Measurements from ENCODE around the gene CALR. TPM values are rescaled to one million over a fixed set of nuclear protein-coding genes. Genes with fewer than 3 reads are reported as not detected.
A peak's percentile ranks its signal among the peaks of the same experiment; 100 is the strongest.

The CALR gene
- polyA plus RNA-seq, 1 donor, result 723 TPM

DNA sequence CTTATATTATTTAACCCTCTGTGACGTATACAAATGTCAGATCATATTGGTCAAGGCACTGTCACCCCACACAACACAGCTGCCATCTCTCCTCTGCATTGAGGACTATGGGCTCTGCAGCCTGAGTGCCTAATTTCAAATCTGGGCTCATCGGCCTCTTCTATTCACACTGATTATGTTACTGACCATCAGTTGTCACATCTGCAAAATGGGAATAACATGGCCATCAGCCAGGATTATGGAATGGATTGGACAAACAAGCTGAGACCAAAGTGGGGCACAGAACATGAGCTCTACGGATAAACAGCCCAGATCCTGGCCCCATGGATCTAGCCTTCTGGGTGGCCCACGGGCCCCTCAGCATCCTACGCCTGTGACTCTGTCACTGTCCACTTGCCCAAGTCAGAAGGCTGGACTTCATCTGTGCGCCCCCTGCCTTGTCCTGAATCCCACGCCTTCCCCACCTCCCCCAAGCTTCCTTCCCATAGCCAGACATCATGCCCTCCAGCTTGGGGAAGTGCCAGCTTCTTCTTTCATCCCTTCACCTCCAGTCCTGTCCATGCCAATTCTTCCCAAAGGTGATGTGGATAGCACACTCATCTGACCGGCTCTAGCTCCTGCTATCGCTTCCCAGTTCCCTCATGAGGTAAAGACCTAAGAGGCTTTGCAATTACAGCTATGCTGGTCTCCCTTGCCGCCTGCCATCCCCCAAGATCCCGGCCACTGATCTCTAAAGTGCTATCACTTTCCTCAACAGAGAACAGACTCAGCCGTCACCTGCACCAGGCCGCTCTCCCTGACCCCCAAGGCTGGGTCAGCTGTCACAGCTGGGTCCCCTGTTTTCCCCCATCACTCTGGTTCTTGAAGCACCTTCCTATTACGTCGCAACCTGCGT lies 5.8 kb upstream of the CALR start:
- Histone ChIP-seq H3K27me3 (ENCODE audit: control insufficient read depth, insufficient read depth, low read length) (no peaks in the 10 kb centered on the region), H3K27ac (ENCODE audit: low read length) (peak overlapping the region; percentile 73), H3K9me3 (ENCODE audit: control insufficient read depth, low read depth, low read length) (peaks cover 3% of the 10 kb centered on the region), H3K36me3 (ENCODE audit: control insufficient read depth, insufficient read depth, low read length) (peaks cover 27% of the 10 kb centered on the region), H3K4me1 (ENCODE audit: control insufficient read depth, insufficient read depth, low read length) (peaks cover 13% of the 10 kb centered on the region), H3K4me3 (ENCODE audit: low read length) (peak overlapping the region; percentile 98)
- WGBS (ENCODE audit: insufficient coverage, low lambda C conversion rate), result no CpG with 5 or more reads among the region's 16 CpGs
- DNase-seq, result peak in 1 of 2 donors; percentile 46

- H3K36me3 ChIP-seq (ENCODE audit: control insufficient read depth, insufficient read depth, low read length), result peaks cover 21% of the 10 kb centered on the region
- WGBS (ENCODE audit: insufficient coverage, low lambda C conversion rate), result no CpG with 5 or more reads among the region's 51 CpGs
- peak within 1 kb of the TSS; percentile 98 for H3K4me3 ChIP-seq (ENCODE audit: low read length)
- peaks cover 17% of the 10 kb centered on the region for H3K4me1 ChIP-seq (ENCODE audit: control insufficient read depth, insufficient read depth, low read length)
- peak within 1 kb of the TSS; percentile 73 for H3K27ac ChIP-seq (ENCODE audit: low read length)
- DNase-seq, result peak; percentile 91 to 92
- peaks cover 3% of the 10 kb centered on the region for H3K9me3 ChIP-seq (ENCODE audit: control insufficient read depth, low read depth, low read length)
- no peaks in the 10 kb centered on the region for H3K27me3 ChIP-seq (ENCODE audit: control insufficient read depth, insufficient read depth, low read length)
Observed at GRCh38 chr19:12933287-12934072, 4.9 kb upstream of the CALR start, which contains the start of gene FARSA. FARSA (minus strand) TSS chr19:12933711; CDS start chr19:12933696, 15 bp downstream.

DNA sequence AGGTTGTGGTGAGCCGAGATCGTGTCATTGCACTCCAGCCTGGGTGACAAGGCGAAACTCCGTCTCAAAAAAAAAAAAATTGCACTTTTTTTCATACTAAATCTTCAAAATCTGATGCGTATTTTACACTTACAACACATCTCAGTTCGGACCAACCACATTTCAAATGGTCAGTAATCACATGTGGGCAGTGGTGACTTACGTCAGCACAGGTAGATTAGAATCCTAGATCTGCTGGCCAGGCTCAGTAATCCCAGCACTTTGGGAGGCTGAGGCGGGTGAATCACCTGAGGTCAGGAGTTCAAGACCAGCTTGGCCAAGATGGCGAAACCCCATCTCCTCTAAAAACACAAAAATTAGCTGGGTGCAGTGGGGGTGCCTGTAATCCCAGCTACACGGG lies 3.3 kb upstream of the CALR start:
- 90% methylated on average over 4 of the region's 10 CpGs for WGBS (ENCODE audit: insufficient coverage, low lambda C conversion rate)
- no peaks in the 10 kb centered on the region for H3K27me3 ChIP-seq (ENCODE audit: control insufficient read depth, insufficient read depth, low read length)
- no peak overlapping the region for H3K27ac ChIP-seq (ENCODE audit: low read length)
- DNase-seq, result peak in 1 of 2 donors; percentile 1
- H3K4me3 ChIP-seq (ENCODE audit: low read length), result no peak overlapping the region
- peaks cover 14% of the 10 kb centered on the region for H3K36me3 ChIP-seq (ENCODE audit: control insufficient read depth, insufficient read depth, low read length)
- peaks cover 4% of the 10 kb centered on the region for H3K9me3 ChIP-seq (ENCODE audit: control insufficient read depth, low read depth, low read length)
- peaks cover 23% of the 10 kb centered on the region for H3K4me1 ChIP-seq (ENCODE audit: control insufficient read depth, insufficient read depth, low read length)

GRCh38 chr19:12936582-12936981 lies 1.8 kb upstream of the CALR start:
- WGBS (ENCODE audit: insufficient coverage, low lambda C conversion rate), result 100% methylated on average over 1 of the region's 7 CpGs
- Histone ChIP-seq H3K4me3 (ENCODE audit: low read length) (no peak overlapping the region), H3K9me3 (ENCODE audit: control insufficient read depth, low read depth, low read length) (peaks cover 5% of the 10 kb centered on the region), H3K4me1 (ENCODE audit: control insufficient read depth, insufficient read depth, low read length) (peaks cover 32% of the 10 kb centered on the region), H3K27me3 (ENCODE audit: control insufficient read depth, insufficient read depth, low read length) (no peaks in the 10 kb centered on the region), H3K27ac (ENCODE audit: low read length) (no peak overlapping the region), H3K36me3 (ENCODE audit: control insufficient read depth, insufficient read depth, low read length) (peaks cover 23% of the 10 kb centered on the region)
- DNase-seq, result no peak

DNA sequence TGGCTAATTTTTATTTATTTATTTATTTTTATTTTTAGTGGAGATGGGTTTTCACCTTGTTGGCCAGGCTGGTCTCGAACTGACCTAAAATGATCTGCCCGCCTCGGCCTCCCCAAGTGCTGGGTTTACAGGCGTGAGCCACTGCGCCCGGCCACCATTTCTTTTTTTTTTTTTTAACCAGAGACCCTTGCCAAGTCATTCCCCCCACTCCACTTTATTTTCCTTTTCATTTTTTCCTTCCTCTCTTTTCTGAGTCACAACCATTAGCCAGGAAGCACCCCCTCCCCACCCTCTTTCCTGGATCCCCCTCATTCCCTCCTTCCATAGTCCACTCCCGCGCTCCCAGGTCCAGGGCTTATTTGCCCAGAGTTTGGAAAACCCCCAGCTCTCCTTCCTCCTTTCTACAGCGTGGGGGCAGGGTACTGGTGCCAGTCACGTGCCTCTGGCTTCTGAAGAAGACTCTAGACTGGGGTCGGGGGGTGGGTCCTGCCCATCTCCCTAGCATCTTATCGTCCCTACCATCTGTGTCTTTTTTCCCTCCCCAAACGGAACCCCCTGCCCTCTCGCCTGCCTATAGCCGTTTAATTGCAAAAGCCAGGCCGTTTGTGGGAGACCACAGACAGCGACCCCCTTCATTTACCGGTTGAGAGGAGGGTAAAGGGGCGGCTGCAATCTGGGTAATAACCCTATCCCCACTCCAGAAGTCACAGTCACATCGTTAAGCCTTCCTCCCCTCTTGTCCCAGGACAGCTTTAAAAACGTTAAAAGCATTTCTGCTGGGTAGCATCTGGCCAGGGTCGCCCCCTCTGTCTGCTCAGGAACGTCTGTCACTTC lies 1.1 kb upstream of the CALR start:
- DNase-seq, result peak in 1 of 2 donors; percentile 71
- Histone ChIP-seq H3K36me3 (ENCODE audit: control insufficient read depth, insufficient read depth, low read length) (peaks cover 30% of the 10 kb centered on the region), H3K27ac (ENCODE audit: low read length) (peak overlapping the region; percentile 58), H3K27me3 (ENCODE audit: control insufficient read depth, insufficient read depth, low read length) (no peaks in the 10 kb centered on the region), H3K4me1 (ENCODE audit: control insufficient read depth, insufficient read depth, low read length) (peaks cover 29% of the 10 kb centered on the region), H3K9me3 (ENCODE audit: control insufficient read depth, low read depth, low read length) (peaks cover 5% of the 10 kb centered on the region), H3K4me3 (ENCODE audit: low read length) (peak overlapping the region; percentile 86)
- WGBS (ENCODE audit: insufficient coverage, low lambda C conversion rate), result 78% methylated on average over 5 of the region's 23 CpGs

- H3K36me3 ChIP-seq (ENCODE audit: control insufficient read depth, insufficient read depth, low read length), result peaks cover 47% of the 10 kb centered on the region
- peaks cover 33% of the 10 kb centered on the region for H3K4me1 ChIP-seq (ENCODE audit: control insufficient read depth, insufficient read depth, low read length)
- H3K27me3 ChIP-seq (ENCODE audit: control insufficient read depth, insufficient read depth, low read length), result no peaks in the 10 kb centered on the region
- DNase-seq, result no peak
- H3K27ac ChIP-seq (ENCODE audit: low read length), result peak overlapping the region; percentile 39
- no CpG with 5 or more reads among the region's 54 CpGs for WGBS (ENCODE audit: insufficient coverage, low lambda C conversion rate)
- H3K4me3 ChIP-seq (ENCODE audit: low read length), result peak overlapping the region; percentile 86
- H3K9me3 ChIP-seq (ENCODE audit: control insufficient read depth, low read depth, low read length), result peaks cover 12% of the 10 kb centered on the region
Observed at GRCh38 chr19:12938779-12939601, 581 bp downstream of the CALR start.

GRCh38 chr19:12939975-12940423 lies 1.6 kb downstream of the CALR start:
- no peak for DNase-seq
- Histone ChIP-seq H3K4me3 (ENCODE audit: low read length) (peak overlapping the region; percentile 86), H3K36me3 (ENCODE audit: control insufficient read depth, insufficient read depth, low read length) (peaks cover 57% of the 10 kb centered on the region), H3K27ac (ENCODE audit: low read length) (no peak overlapping the region), H3K9me3 (ENCODE audit: control insufficient read depth, low read depth, low read length) (peaks cover 13% of the 10 kb centered on the region), H3K27me3 (ENCODE audit: control insufficient read depth, insufficient read depth, low read length) (no peaks in the 10 kb centered on the region), H3K4me1 (ENCODE audit: control insufficient read depth, insufficient read depth, low read length) (peaks cover 33% of the 10 kb centered on the region)
- WGBS (ENCODE audit: insufficient coverage, low lambda C conversion rate), result no CpG with 5 or more reads among the region's 10 CpGs

DNA sequence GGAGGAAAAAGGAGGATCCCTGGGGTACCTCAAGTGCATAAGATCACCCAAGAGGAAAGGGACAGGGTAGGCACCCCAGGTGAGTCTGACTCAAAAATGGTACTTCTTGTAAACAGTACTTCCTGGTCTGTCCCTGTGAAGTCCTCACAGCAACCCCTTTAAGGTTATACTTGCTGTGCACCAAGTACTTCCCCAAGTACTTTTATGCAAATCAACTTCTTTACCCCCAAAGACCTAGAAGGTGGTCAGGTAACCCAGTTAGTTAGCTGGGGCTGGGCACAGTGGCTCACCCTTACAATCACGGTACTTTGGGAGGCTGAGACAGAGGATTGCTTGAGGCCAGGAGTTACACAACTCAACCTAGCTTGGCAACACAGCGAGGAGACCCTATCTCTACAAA lies 2.5 kb downstream of the CALR start:
- H3K4me1 ChIP-seq (ENCODE audit: control insufficient read depth, insufficient read depth, low read length), result peaks cover 33% of the 10 kb centered on the region
- H3K27me3 ChIP-seq (ENCODE audit: control insufficient read depth, insufficient read depth, low read length), result no peaks in the 10 kb centered on the region
- no peak overlapping the region for H3K27ac ChIP-seq (ENCODE audit: low read length)
- DNase-seq, result no peak
- no peak overlapping the region for H3K4me3 ChIP-seq (ENCODE audit: low read length)
- H3K9me3 ChIP-seq (ENCODE audit: control insufficient read depth, low read depth, low read length), result peaks cover 13% of the 10 kb centered on the region
- WGBS (ENCODE audit: insufficient coverage, low lambda C conversion rate), result no CpG with 5 or more reads among the region's 2 CpGs
- peaks cover 60% of the 10 kb centered on the region for H3K36me3 ChIP-seq (ENCODE audit: control insufficient read depth, insufficient read depth, low read length)

DNA sequence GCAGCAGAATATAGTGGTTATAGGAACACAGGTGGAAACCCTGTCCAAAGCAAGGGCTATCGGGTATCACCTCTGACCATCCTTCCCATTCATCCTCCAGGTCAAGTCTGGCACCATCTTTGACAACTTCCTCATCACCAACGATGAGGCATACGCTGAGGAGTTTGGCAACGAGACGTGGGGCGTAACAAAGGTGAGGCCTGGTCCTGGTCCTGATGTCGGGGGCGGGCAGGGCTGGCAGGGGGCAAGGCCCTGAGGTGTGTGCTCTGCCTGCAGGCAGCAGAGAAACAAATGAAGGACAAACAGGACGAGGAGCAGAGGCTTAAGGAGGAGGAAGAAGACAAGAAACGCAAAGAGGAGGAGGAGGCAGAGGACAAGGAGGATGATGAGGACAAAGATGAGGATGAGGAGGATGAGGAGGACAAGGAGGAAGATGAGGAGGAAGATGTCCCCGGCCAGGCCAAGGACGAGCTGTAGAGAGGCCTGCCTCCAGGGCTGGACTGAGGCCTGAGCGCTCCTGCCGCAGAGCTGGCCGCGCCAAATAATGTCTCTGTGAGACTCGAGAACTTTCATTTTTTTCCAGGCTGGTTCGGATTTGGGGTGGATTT lies 5.1 kb downstream of the CALR start:
- peaks cover 36% of the 10 kb centered on the region for H3K4me1 ChIP-seq (ENCODE audit: control insufficient read depth, insufficient read depth, low read length)
- no peak overlapping the region for H3K4me3 ChIP-seq (ENCODE audit: low read length)
- 87% methylated on average over 4 of the region's 18 CpGs for WGBS (ENCODE audit: insufficient coverage, low lambda C conversion rate)
- H3K27ac ChIP-seq (ENCODE audit: low read length), result no peak overlapping the region
- H3K27me3 ChIP-seq (ENCODE audit: control insufficient read depth, insufficient read depth, low read length), result no peaks in the 10 kb centered on the region
- peaks cover 73% of the 10 kb centered on the region for H3K36me3 ChIP-seq (ENCODE audit: control insufficient read depth, insufficient read depth, low read length)
- peaks cover 13% of the 10 kb centered on the region for H3K9me3 ChIP-seq (ENCODE audit: control insufficient read depth, low read depth, low read length)
- no peak for DNase-seq

Measured in large intestine (tissue), 3 donors.